ENCODE results near the gene GPR78.

GPR78 gene

DNA sequence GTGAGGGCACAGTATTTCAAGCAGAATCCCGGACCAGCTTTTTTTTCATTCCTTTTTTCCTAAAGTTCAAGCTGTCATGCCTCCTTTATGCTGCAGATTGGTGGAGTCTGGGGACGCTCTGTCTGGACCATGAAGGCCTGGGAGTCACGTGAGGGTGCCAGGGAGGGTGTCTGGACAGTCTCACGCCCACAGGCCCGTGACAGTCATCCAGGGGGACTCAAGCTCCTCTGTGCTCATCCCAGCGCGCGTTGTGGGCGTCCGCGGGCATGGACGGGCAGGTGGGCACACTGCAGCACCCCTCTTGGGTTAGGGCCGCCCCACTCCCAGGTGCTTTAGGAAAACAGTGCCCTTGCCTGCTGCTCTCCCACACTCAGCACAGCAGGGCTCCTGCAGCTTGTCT, 17.1 kb downstream of the GPR78 start:
- no peak overlapping the region for H3K4me2 ChIP-seq (ENCODE audit: insufficient read depth, low read length)
- H3K27ac ChIP-seq (ENCODE audit: low read length) = no peak overlapping the region
- no peak overlapping the region for H2AFZ ChIP-seq (ENCODE audit: low read depth, low read length)
- TF ChIP-seq, protein P1, sequence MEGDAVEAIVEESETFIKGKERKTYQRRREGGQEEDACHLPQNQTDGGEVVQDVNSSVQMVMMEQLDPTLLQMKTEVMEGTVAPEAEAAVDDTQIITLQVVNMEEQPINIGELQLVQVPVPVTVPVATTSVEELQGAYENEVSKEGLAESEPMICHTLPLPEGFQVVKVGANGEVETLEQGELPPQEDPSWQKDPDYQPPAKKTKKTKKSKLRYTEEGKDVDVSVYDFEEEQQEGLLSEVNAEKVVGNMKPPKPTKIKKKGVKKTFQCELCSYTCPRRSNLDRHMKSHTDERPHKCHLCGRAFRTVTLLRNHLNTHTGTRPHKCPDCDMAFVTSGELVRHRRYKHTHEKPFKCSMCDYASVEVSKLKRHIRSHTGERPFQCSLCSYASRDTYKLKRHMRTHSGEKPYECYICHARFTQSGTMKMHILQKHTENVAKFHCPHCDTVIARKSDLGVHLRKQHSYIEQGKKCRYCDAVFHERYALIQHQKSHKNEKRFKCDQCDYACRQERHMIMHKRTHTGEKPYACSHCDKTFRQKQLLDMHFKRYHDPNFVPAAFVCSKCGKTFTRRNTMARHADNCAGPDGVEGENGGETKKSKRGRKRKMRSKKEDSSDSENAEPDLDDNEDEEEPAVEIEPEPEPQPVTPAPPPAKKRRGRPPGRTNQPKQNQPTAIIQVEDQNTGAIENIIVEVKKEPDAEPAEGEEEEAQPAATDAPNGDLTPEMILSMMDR (IDR thresholded peaks at IDR 0.05; ENCODE audit: borderline replicate concordance, extremely low read depth, low read length, poor library complexity, severe bottlenecking) = no peak
- TF ChIP-seq EZH2 (IDR thresholded peaks at IDR 0.05; ENCODE audit: borderline replicate concordance, low read depth, low read length, severe bottlenecking) = no peak
- peaks cover 7% of the 10 kb centered on the region for H4K20me1 ChIP-seq (ENCODE audit: insufficient read depth, low read length)
- H3K36me3 ChIP-seq (ENCODE audit: insufficient read depth, low read length) = no peaks in the 10 kb centered on the region
- no peaks in the 10 kb centered on the region for H3K9me3 ChIP-seq (ENCODE audit: insufficient read depth, low read length, severe bottlenecking)
- H3K4me1 ChIP-seq (ENCODE audit: insufficient read depth, low read length) = no peaks in the 10 kb centered on the region
- no peak overlapping the region for H3K9ac ChIP-seq (ENCODE audit: low read depth, low read length)
- no peak overlapping the region for H3K4me3 ChIP-seq (ENCODE audit: low read depth in 1 of 2, low read length in 2 of 2)
- H3K27me3 ChIP-seq (ENCODE audit: insufficient read depth, low read length, poor library complexity) = no peaks in the 10 kb centered on the region
- no peak for ATAC-seq (ENCODE audit: insufficient read depth, low read depth)
- DNase-seq = no peak
- H3K79me2 ChIP-seq (ENCODE audit: insufficient read depth, low read length) = no peaks in the 10 kb centered on the region

DNA sequence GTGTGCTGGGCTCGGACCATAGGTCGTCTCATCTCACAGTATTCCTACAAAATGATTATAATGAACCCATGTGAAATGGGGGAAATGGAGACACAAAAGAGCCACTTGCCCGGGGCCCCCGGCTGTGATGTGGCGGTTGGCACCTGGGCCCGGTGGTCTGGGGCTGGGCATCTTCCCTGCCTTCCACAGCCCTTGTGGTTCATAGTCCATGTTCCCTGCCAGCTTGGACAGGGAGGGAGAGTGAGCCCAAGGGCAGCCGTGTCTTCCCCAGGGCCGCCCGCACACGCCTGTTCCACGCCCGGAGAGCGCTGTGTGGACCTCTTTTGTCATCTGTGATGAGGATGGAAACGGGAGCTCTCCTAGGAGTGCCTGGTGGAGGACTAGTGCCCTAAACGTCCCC, 17.6 kb downstream of the GPR78 start:
- no peak for DNase-seq
- Histone ChIP-seq H3K9ac (ENCODE audit: low read depth, low read length) (no peak overlapping the region), H3K4me1 (ENCODE audit: insufficient read depth, low read length) (no peaks in the 10 kb centered on the region), H3K4me2 (ENCODE audit: insufficient read depth, low read length) (no peak overlapping the region), H3K9me3 (ENCODE audit: insufficient read depth, low read length, severe bottlenecking) (no peaks in the 10 kb centered on the region), H3K36me3 (ENCODE audit: insufficient read depth, low read length) (no peaks in the 10 kb centered on the region), H3K79me2 (ENCODE audit: insufficient read depth, low read length) (no peaks in the 10 kb centered on the region), H4K20me1 (ENCODE audit: insufficient read depth, low read length) (peaks cover 9% of the 10 kb centered on the region), H3K4me3 (ENCODE audit: low read depth in 1 of 2, low read length in 2 of 2) (no peak overlapping the region), H2AFZ (ENCODE audit: low read depth, low read length) (no peak overlapping the region), H3K27ac (ENCODE audit: low read length) (no peak overlapping the region), H3K27me3 (ENCODE audit: insufficient read depth, low read length, poor library complexity) (no peaks in the 10 kb centered on the region)
- no peak for ATAC-seq (ENCODE audit: insufficient read depth, low read depth)
- TF ChIP-seq EZH2 (IDR thresholded peaks at IDR 0.05; ENCODE audit: borderline replicate concordance, low read depth, low read length, severe bottlenecking) = no peak
- TF ChIP-seq, protein P1 (IDR thresholded peaks at IDR 0.05; ENCODE audit: borderline replicate concordance, extremely low read depth, low read length, poor library complexity, severe bottlenecking) = no peak

DNA sequence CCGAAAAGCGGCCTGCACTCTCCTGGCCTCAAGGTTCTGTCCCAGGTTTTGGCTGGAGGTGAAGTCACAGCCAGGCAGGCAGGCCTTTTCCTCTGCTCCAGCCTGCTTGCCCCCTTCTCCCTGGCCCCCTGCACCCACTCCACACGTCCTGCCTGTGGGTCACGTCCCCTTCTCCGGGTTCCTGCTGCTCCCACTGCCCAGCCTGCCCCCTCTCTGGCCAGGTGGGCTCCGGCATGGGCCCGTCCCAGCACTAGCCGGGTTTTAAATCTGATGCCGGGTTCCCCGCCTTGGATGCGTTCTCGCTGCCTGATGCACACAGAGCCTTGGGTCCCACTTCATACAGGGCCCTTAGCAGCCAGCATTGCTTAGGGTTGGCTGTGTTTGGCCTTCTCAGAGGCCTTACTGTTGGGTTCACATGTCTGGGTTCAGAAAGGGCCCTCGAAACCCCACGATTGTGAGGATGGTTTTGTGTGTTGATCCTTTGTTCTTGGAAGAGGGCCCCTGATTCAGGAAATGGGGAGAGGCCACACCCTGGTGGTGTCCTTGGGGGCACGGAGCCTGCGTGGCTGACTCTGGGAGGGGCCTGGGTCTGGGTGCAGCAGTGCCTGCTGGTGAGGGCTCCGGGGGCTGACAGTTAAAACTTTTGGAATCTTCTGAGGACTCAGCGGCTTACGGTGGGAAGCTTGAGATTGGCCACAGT, 18.3 kb downstream of the GPR78 start:
- Histone ChIP-seq H3K4me3 (ENCODE audit: low read depth in 1 of 2, low read length in 2 of 2) (no peak overlapping the region), H3K79me2 (ENCODE audit: insufficient read depth, low read length) (no peaks in the 10 kb centered on the region), H2AFZ (ENCODE audit: low read depth, low read length) (no peak overlapping the region), H3K4me1 (ENCODE audit: insufficient read depth, low read length) (no peaks in the 10 kb centered on the region), H3K4me2 (ENCODE audit: insufficient read depth, low read length) (no peak overlapping the region), H3K9me3 (ENCODE audit: insufficient read depth, low read length, severe bottlenecking) (no peaks in the 10 kb centered on the region), H3K36me3 (ENCODE audit: insufficient read depth, low read length) (no peaks in the 10 kb centered on the region), H3K27ac (ENCODE audit: low read length) (no peak overlapping the region), H4K20me1 (ENCODE audit: insufficient read depth, low read length) (peaks cover 9% of the 10 kb centered on the region), H3K27me3 (ENCODE audit: insufficient read depth, low read length, poor library complexity) (no peaks in the 10 kb centered on the region), H3K9ac (ENCODE audit: low read depth, low read length) (no peak overlapping the region)
- ATAC-seq (ENCODE audit: insufficient read depth, low read depth) (no peak), DNase-seq (no peak)
- TF ChIP-seq, protein P1 (IDR thresholded peaks at IDR 0.05; ENCODE audit: borderline replicate concordance, extremely low read depth, low read length, poor library complexity, severe bottlenecking) = no peak
- no peak for TF ChIP-seq EZH2 (IDR thresholded peaks at IDR 0.05; ENCODE audit: borderline replicate concordance, low read depth, low read length, severe bottlenecking)

All from DND-41 (cell line).